Smooth muscle cell (in vitro differentiated cells): Measurements from ENCODE around the gene DHRS7C. TPM values are rescaled to one million over a fixed set of nuclear protein-coding genes. Genes with fewer than 3 reads are reported as not detected.
"Not testable (repeated sequence)": the region's sequence is repeated elsewhere in the genome, so short reads cannot be mapped to it uniquely, and the experiment has no call there.

ENCODE experiments used
- DNase-seq: peaks from one replicate; lab custom pipeline; 2025; ENCODE audit not compliant: unreplicated experiment; lab: John Stamatoyannopoulos, UW
- H2AFZ ChIP-seq: fragments of 200-600 bp; sonication (generic); 2 replicates; pipeline ENCODE4 v1.6.0; 2016; ENCODE audit warnings: antibody characterized with exemption, low read depth, mild to moderate bottlenecking
- H3F3A ChIP-seq: fragments of 200-600 bp; sonication (generic); 2 replicates; pipeline ENCODE4 v1.6.0; 2017; ENCODE audit warnings: antibody characterized with exemption, low read depth
- H3K27ac ChIP-seq: fragments of 200-600 bp; sonication (generic); 2 replicates; pipeline ENCODE4 v1.5.1; 2016; ENCODE audit warnings: low read depth, mild to moderate bottlenecking
- H3K27me3 ChIP-seq: fragments of 200-600 bp; sonication (generic); 2 replicates; pipeline ENCODE4 v1.6.1; 2016; ENCODE audit warnings: low read depth, mild to moderate bottlenecking
- H3K36me3 ChIP-seq: fragments of 200-600 bp; sonication (generic); 2 replicates; pipeline ENCODE4 v1.5.1; 2016; ENCODE audit warnings: low read depth
- H3K4me1 ChIP-seq: fragments of 200-600 bp; sonication (generic); 2 replicates; pipeline ENCODE4 v1.5.1; 2016; ENCODE audit warnings: low read depth
- H3K4me2 ChIP-seq: fragments of 200-600 bp; sonication (generic); 2 replicates; pipeline ENCODE4 v1.6.0; 2016; ENCODE audit warnings: mild to moderate bottlenecking
- H3K4me3 ChIP-seq: fragments of 200-600 bp; sonication (generic); 2 replicates; pipeline ENCODE4 v1.5.1; 2016; ENCODE audit warnings: mild to moderate bottlenecking
- H3K79me2 ChIP-seq: fragments of 200-600 bp; sonication (generic); 2 replicates; pipeline ENCODE4 v1.6.0; 2016; ENCODE audit warnings: low read depth, mild to moderate bottlenecking
- H3K9ac ChIP-seq: fragments of 200-600 bp; sonication (generic); 2 replicates; pipeline ENCODE4 v1.6.0; 2016; ENCODE audit warnings: low read depth
- H3K9me3 ChIP-seq: fragments of 200-600 bp; sonication (generic); replicated peaks from 2 replicates; pipeline ENCODE4 v1.5.1; 2016; ENCODE audit warnings: low read depth
- H4K20me1 ChIP-seq: fragments of 200-600 bp; sonication (generic); 2 replicates; pipeline ENCODE4 v1.6.0; 2016; ENCODE audit warnings: low read depth
- CTCF ChIP-seq: fragments of 200-600 bp; sonication (generic); IDR thresholded peaks from 2 replicates; pipeline ENCODE4 v1.5.1; 2017; ENCODE audit warnings: borderline replicate concordance, mild to moderate bottlenecking, antibody characterized with exemption; ENCODE audit not compliant: insufficient read depth, poor library complexity, severe bottlenecking
- WGBS: methylation state at CpG from one replicate; pipeline ENCODE4 v1.1.7; 2016; ENCODE audit warnings: low lambda C conversion rate; 5-methylcytosine and 5-hydroxymethylcytosine counted together
- polyA plus RNA-seq: library from polyadenylated mRNA; unstranded; fragments of >200 nt; fragmentation: Nextera tagmentation; extraction: Ambion mirVana; gene quantifications from 2 replicates; pipeline ENCODE4 v1.2.1, GENCODE V29; 2016
- total RNA-seq: library from RNA; depleted of rRNA; stranded (reverse); fragments of >200 nt; gene quantifications from 2 replicates; pipeline ENCODE4 v1.2.3, GENCODE V29; 2014

DHRS7C gene
- total and polyA plus RNA-seq, 2 experiments from 2014 or later: not detected

GRCh38 chr17:9790316-9790715 is 1.1 kb downstream of the DHRS7C start:
- Histone ChIP-seq H3K79me2 (no peaks in the 10 kb centered on the region), H3K36me3 (no peaks in the 10 kb centered on the region), H2AFZ (no peak overlapping the region), H3K4me3 (no peak overlapping the region), H3K9ac (no peak overlapping the region), H3K9me3 (no peaks in the 10 kb centered on the region), H4K20me1 (no peaks in the 10 kb centered on the region), H3K27me3 (no peaks in the 10 kb centered on the region), H3K4me2 (no peak overlapping the region), H3K4me1 (peaks cover 10% of the 10 kb centered on the region), H3K27ac (no peak overlapping the region), H3F3A (no peaks in the 10 kb centered on the region)
- TF ChIP-seq CTCF: no peak
- WGBS: 88% methylated on average over 4 of the region's 4 CpGs
- DNase-seq: no peak

GRCh38 chr17:9788601-9789000 is 2.8 kb downstream of the DHRS7C start:
- Histone ChIP-seq H4K20me1 (no peaks in the 10 kb centered on the region), H3K4me3 (no peak overlapping the region), H3K4me2 (no peak overlapping the region), H3K4me1 (peaks cover 10% of the 10 kb centered on the region), H3K27me3 (no peaks in the 10 kb centered on the region), H3K27ac (no peak overlapping the region), H2AFZ (no peak overlapping the region), H3K9me3 (no peaks in the 10 kb centered on the region), H3K36me3 (no peaks in the 10 kb centered on the region), H3F3A (no peaks in the 10 kb centered on the region), H3K9ac (no peak overlapping the region), H3K79me2 (no peaks in the 10 kb centered on the region)
- no peak for TF ChIP-seq CTCF
- WGBS: 94% methylated on average over 8 of the region's 8 CpGs
- DNase-seq: no peak

- no peak for TF ChIP-seq CTCF
- no peaks in the 10 kb centered on the region for H3K36me3 ChIP-seq
- no peak overlapping the region for H3K27ac ChIP-seq
- no peaks in the 10 kb centered on the region for H3K9me3 ChIP-seq
- H3K4me3 ChIP-seq: no peak overlapping the region
- DNase-seq: no peak
- no peaks in the 10 kb centered on the region for H3K4me1 ChIP-seq
- 95% methylated on average over 2 of the region's 2 CpGs for WGBS
- H3F3A ChIP-seq: no peaks in the 10 kb centered on the region
- peaks cover 30% of the 10 kb centered on the region for H3K27me3 ChIP-seq
- H2AFZ ChIP-seq: no peak overlapping the region
- no peak overlapping the region for H3K9ac ChIP-seq
- H3K79me2 ChIP-seq: no peaks in the 10 kb centered on the region
- H4K20me1 ChIP-seq: no peaks in the 10 kb centered on the region
- no peak overlapping the region for H3K4me2 ChIP-seq
Observed at GRCh38 chr17:9784544-9784943, 6.8 kb downstream of the DHRS7C start.

GRCh38 chr17:9783465-9783864 is 7.9 kb downstream of the DHRS7C start:
- H3K27ac ChIP-seq, H3K4me3 ChIP-seq, H3K9ac ChIP-seq, DNase-seq, H2AFZ ChIP-seq, H3K4me1 ChIP-seq, H3K79me2 ChIP-seq, H3K36me3 ChIP-seq, H4K20me1 ChIP-seq, H3K9me3 ChIP-seq, H3F3A ChIP-seq, H3K4me2 ChIP-seq: not testable (repeated sequence)
- H3K27me3 ChIP-seq: peaks cover 35% of the 10 kb centered on the region
- WGBS: 94% methylated on average over 5 of the region's 5 CpGs
